Endometrial microvascular endothelial cells (primary cell): ENCODE measurements around the gene AUH. TPM values are rescaled to one million over a fixed set of nuclear protein-coding genes. Genes with fewer than 3 reads are reported as not detected.

ENCODE experiments used
- total RNA-seq: library from RNA; depleted of rRNA; stranded (reverse); fragments of >200 nt; gene quantifications from one replicate; pipeline ENCODE4 v1.2.3, GENCODE V29; 2015; ENCODE audit errors: inconsistent ontology term

Gene AUH
- total RNA-seq, 1 donor from 2014 or later: 3.4 TPM

Other genes starting within 250 kb of the AUH start
- gene NFIL3, start 61.9 kb upstream of the AUH start, total RNA-seq: 11.2 TPM